ENCODE results near the gene PMIS2. TPM values are rescaled to one million over a fixed set of nuclear protein-coding genes. Genes with fewer than 3 reads are reported as not detected.

The PMIS2 gene
- total RNA-seq, 1 experiment from 2014 or later = not detected

- TF ChIP-seq RAD21 (IDR thresholded peaks at IDR 0.05; ENCODE audit: low read depth) (no peak), SIN3A (IDR thresholded peaks at IDR 0.05; ENCODE audit: low read depth) (no peak), POLR2A (IDR thresholded peaks at IDR 0.05; ENCODE audit: borderline replicate concordance, extremely low read depth, insufficient read depth, insufficient read length) (no peak), CBX3 (IDR thresholded peaks at IDR 0.05; ENCODE audit: low read depth) (no peak), EZH2 (IDR thresholded peaks at IDR 0.05) (no peak)
- H3K4me3 ChIP-seq (replicated peaks in 1 of 2; ENCODE audit: low read depth in 1 of 2, low read length in 2 of 2) = no peak overlapping the region
- peaks cover 34% of the 10 kb centered on the region for H3K79me2 ChIP-seq (ENCODE audit: insufficient read depth, low read length)
- H3K36me3 ChIP-seq (ENCODE audit: control insufficient read depth in 1 of 2, insufficient read depth in 2 of 2, low read length in 2 of 2) = peaks cover 2 to 12% of the 10 kb centered on the region in 2 experiments; a peak in 1 of 4 replicates
- no peak overlapping the region for H3K9ac ChIP-seq (ENCODE audit: low read length)
- H3K27me3 ChIP-seq (ENCODE audit: insufficient read depth, low read length) = no peaks in the 10 kb centered on the region
- H3K4me2 ChIP-seq (ENCODE audit: low read length) = no peak overlapping the region
- peaks cover 6 to 13% of the 10 kb centered on the region in 2 experiments; a peak in 3 of 4 replicates for H3K4me1 ChIP-seq (ENCODE audit: control insufficient read depth in 1 of 2, insufficient read depth in 2 of 2, low read length in 2 of 2)
- H3K9me3 ChIP-seq (ENCODE audit: control insufficient read depth in 1 of 2, insufficient read depth in 1 of 2, low read depth in 1 of 2, low read length in 2 of 2) = no peaks in the 10 kb centered on the region
- H2AFZ ChIP-seq (ENCODE audit: low read depth, low read length, poor library complexity, severe bottlenecking) = no peak overlapping the region
- intact Hi-C loops (cut with micrococcal nuclease) = loop anchor here (2.0 to 10.0 kb wide), 2 partner anchors 167 to 385 kb away; partner anchors contain the start of gene LRFN3
- CTCF ChIA-PET = interaction anchor here (1.8 kb wide), 1 partner anchor 8 kb away, joined by 8 read pairs; no protein-coding TSS in a partner anchor
- no peaks in the 10 kb centered on the region for H4K20me1 ChIP-seq (ENCODE audit: insufficient read depth)
- no TSS peak for BruUV-seq (replicated peaks)
- POLR2A ChIA-PET = no interaction called here
- ATAC-seq (no peak), DNase-seq (ENCODE audit: low read depth, low spot score) (no peak)
- no peak overlapping the region for H3K27ac ChIP-seq (ENCODE audit: low read depth, low read length)
- RAD21 ChIA-PET (ENCODE audit: low non-redundant PET in 1 of 2, low total read pairs in 2 of 2, uncharacterized antibody in 2 of 2, unreplicated experiment in 2 of 2) = no interaction called here
- H3K9me2 ChIP-seq (ENCODE audit: insufficient read depth) = no peaks in the 10 kb centered on the region
Observed at GRCh38 chr19:35549879-35550523, 36.0 kb upstream of the PMIS2 start.

DNA sequence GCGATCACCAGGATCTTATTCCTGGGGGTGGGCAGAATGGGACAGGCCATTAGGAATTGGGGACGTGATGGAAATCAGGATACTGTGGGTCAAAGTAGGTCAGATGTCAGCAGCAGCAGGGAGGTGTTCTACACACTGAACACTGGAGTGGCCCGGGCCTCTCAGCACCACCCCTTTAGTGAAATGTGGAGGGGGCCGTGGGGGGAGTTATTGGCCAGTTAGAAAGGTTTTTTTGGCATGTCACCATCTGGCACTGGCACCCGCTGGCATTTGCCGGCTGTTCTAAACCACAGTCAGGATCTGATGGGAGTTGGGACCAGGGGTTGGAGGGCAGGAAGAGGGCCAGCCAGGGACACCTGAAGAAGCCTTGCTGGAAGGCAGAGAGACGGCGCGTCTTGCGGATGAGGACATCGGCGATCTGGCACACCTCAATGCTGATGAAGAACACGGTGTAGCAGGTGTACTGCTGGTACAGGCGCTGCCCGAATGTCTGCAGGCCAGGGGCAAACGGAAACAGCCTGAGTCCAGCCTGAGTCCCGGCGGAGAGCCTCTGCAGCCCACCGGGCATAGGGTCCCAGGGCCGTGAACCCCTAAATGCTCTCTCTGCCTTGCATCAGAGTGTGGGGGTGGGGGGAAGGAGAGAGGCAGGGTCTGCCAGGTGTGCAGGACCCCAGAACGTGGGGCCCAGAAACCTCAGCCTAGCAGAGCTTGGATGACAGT is 34.7 kb upstream of the PMIS2 start:
- intact Hi-C loops (cut with micrococcal nuclease) = no loop called here
- TF ChIP-seq SP1 (IDR thresholded peaks at IDR 0.05; ENCODE audit: low read depth) (no peak), ELF1 (IDR thresholded peaks at IDR 0.05; ENCODE audit: borderline replicate concordance, low read depth) (no peak), REST (IDR thresholded peaks at IDR 0.05; ENCODE audit: low read depth) (no peak), YY1 (IDR thresholded peaks at IDR 0.05; ENCODE audit: extremely low read depth, insufficient replicate concordance, low read depth, low read length) (no peak), ZFX (IDR thresholded peaks at IDR 0.05) (no peak), MAX (IDR thresholded peaks at IDR 0.05) (no peak), SRF (IDR thresholded peaks at IDR 0.05; ENCODE audit: low read depth) (no peak), FOSL1 (IDR thresholded peaks at IDR 0.05; ENCODE audit: low read depth) (no peak), CEBPB (IDR thresholded peaks at IDR 0.05; ENCODE audit: low read depth) (no peak), ZNF274 (IDR thresholded peaks at IDR 0.05; ENCODE audit: low read depth, low read length) (no peak), RAD21 (IDR thresholded peaks at IDR 0.05; ENCODE audit: low read depth) (no peak), SIN3A (IDR thresholded peaks at IDR 0.05; ENCODE audit: low read depth) (no peak), POLR2AphosphoS5 (IDR thresholded peaks at IDR 0.05; ENCODE audit: low read depth, low read length) (no peak)

More for the DNA sequence above, 34.7 kb upstream of the PMIS2 start:
- Histone ChIP-seq H3K79me2 (ENCODE audit: insufficient read depth, low read length) (peaks cover 23% of the 10 kb centered on the region), H2AFZ (ENCODE audit: low read depth, low read length, poor library complexity, severe bottlenecking) (no peak overlapping the region), H3K4me3 (replicated peaks in 1 of 2; ENCODE audit: low read depth in 1 of 2, low read length in 2 of 2) (no peak overlapping the region), H3K9me2 (ENCODE audit: insufficient read depth) (no peaks in the 10 kb centered on the region), H3K27ac (ENCODE audit: low read depth, low read length) (no peak overlapping the region), H3K9me3 (ENCODE audit: control insufficient read depth in 1 of 2, insufficient read depth in 1 of 2, low read depth in 1 of 2, low read length in 2 of 2) (no peaks in the 10 kb centered on the region), H3K4me1 (ENCODE audit: control insufficient read depth in 1 of 2, insufficient read depth in 2 of 2, low read length in 2 of 2) (peaks cover 6 to 12% of the 10 kb centered on the region in 2 experiments), H3K36me3 (ENCODE audit: control insufficient read depth in 1 of 2, insufficient read depth in 2 of 2, low read length in 2 of 2) (peaks cover 2 to 12% of the 10 kb centered on the region in 2 experiments; a peak in 1 of 4 replicates), H3K9ac (ENCODE audit: low read length) (no peak overlapping the region), H3K27me3 (ENCODE audit: insufficient read depth, low read length) (no peaks in the 10 kb centered on the region), H4K20me1 (ENCODE audit: insufficient read depth) (no peaks in the 10 kb centered on the region), H3K4me2 (ENCODE audit: low read length) (no peak overlapping the region)
- no peak for DNase-seq (ENCODE audit: low read depth, low spot score)
- ChIA-PET POLR2A (no interaction called here), CTCF (no interaction called here), RAD21 (ENCODE audit: low non-redundant PET in 1 of 2, low total read pairs in 2 of 2, uncharacterized antibody in 2 of 2, unreplicated experiment in 2 of 2) (no interaction called here)
- BruUV-seq (replicated peaks) = no TSS peak
- ATAC-seq = no peak

Measured in HCT116 (cell line).